Kidney tubule cell (primary cell): Measurements from ENCODE around the gene HSPA12A.

Experiments
- DNase-seq: peaks from one replicate; pipeline ENCODE4 v3.0.0-alpha.2; 2018; ENCODE audit warnings: low spot score

The HSPA12A gene

GRCh38 chr10:116667484-116667883 lies 74.9 kb downstream of the HSPA12A start:
- no peak for DNase-seq

GRCh38 chr10:116665541-116666125 lies 76.7 kb downstream of the HSPA12A start:
- no peak for DNase-seq

- no peak for DNase-seq
Measured at GRCh38 chr10:116664631-116665030, 77.7 kb downstream of the HSPA12A start.

GRCh38 chr10:116663342-116663741 lies 79.0 kb downstream of the HSPA12A start:
- DNase-seq, result no peak

- no peak for DNase-seq
Measured at GRCh38 chr10:116660860-116661259, 81.5 kb downstream of the HSPA12A start.

- DNase-seq, result no peak
Measured at GRCh38 chr10:116659049-116659670, 83.2 kb downstream of the HSPA12A start.

GRCh38 chr10:116657863-116658551 lies 84.4 kb downstream of the HSPA12A start:
- no peak for DNase-seq

GRCh38 chr10:116656044-116656443 lies 86.3 kb downstream of the HSPA12A start:
- DNase-seq, result no peak

GRCh38 chr10:116655568-116655967 lies 86.8 kb downstream of the HSPA12A start:
- no peak for DNase-seq

- peak; percentile 16 for DNase-seq
Measured at GRCh38 chr10:116654816-116655215, 87.5 kb downstream of the HSPA12A start.

- DNase-seq, result no peak
Measured at GRCh38 chr10:116653885-116654284, 88.5 kb downstream of the HSPA12A start.

GRCh38 chr10:116648903-116649302 lies 93.5 kb downstream of the HSPA12A start:
- DNase-seq, result no peak

GRCh38 chr10:116646502-116646901 lies 95.9 kb downstream of the HSPA12A start:
- no peak for DNase-seq

- DNase-seq, result no peak
Measured at GRCh38 chr10:116637830-116638229, 104.5 kb downstream of the HSPA12A start.

GRCh38 chr10:116636976-116637375 lies 105.4 kb downstream of the HSPA12A start:
- no peak for DNase-seq

- no peak for DNase-seq
Measured at GRCh38 chr10:116636385-116636784, 106.0 kb downstream of the HSPA12A start.

- peak; percentile 4 for DNase-seq
Measured at GRCh38 chr10:116634126-116634975, 108.0 kb downstream of the HSPA12A start.

GRCh38 chr10:116633216-116633600 lies 109.2 kb downstream of the HSPA12A start:
- no peak for DNase-seq

- no peak for DNase-seq
Measured at GRCh38 chr10:116632596-116633215, 109.7 kb downstream of the HSPA12A start.

GRCh38 chr10:116631871-116632295 lies 110.5 kb downstream of the HSPA12A start:
- DNase-seq, result no peak

- DNase-seq, result no peak
Measured at GRCh38 chr10:116630020-116630419, 112.3 kb downstream of the HSPA12A start.

GRCh38 chr10:116629340-116629739 lies 113.0 kb downstream of the HSPA12A start:
- DNase-seq, result no peak
